Aorta (tissue), 5 donors: ENCODE data around the gene TSHZ2. TPM values are rescaled to one million over a fixed set of nuclear protein-coding genes. Genes with fewer than 3 reads are reported as not detected.

Experiments
- ATAC-seq: fragments of 200-7000 bp; cut with Tn5 transposase; one replicate; pipeline ENCODE4 v1.9.1; 2022; ENCODE audit warnings: moderate library complexity; ENCODE audit not compliant: low FRiP score
- DNase-seq, 2 donors: peaks; one replicate each; pipeline ENCODE4 v3.0.0-alpha.2; 2020
- H3K27ac ChIP-seq, 2 donors: one replicate each; pipeline ENCODE4 v1.5.1; 2013; ENCODE audit warnings: low read length in 2 of 2, mild to moderate bottlenecking in 2 of 2, moderate library complexity in 2 of 2, control low read depth in 1 of 2, inconsistent platforms in 1 of 2, low read depth in 1 of 2
- H3K27me3 ChIP-seq, 2 donors: one replicate each; pipeline ENCODE4 v1.6.1; 2013; ENCODE audit warnings: control low read depth in 1 of 2, low read length in 1 of 2, mild to moderate bottlenecking in 1 of 2, moderate library complexity in 1 of 2; ENCODE audit not compliant: insufficient read depth in 2 of 2, control insufficient read depth in 1 of 2
- H3K36me3 ChIP-seq, 2 donors: one replicate each; pipeline ENCODE4 v1.6.1; 2013; ENCODE audit warnings: control low read depth in 1 of 2, low read length in 1 of 2, mild to moderate bottlenecking in 1 of 2; ENCODE audit not compliant: insufficient read depth in 2 of 2, control insufficient read depth in 1 of 2
- H3K4me1 ChIP-seq, 2 donors: one replicate each; pipeline ENCODE4 v1.6.1; 2013; ENCODE audit warnings: low read length in 2 of 2, control low read depth in 1 of 2, mild to moderate bottlenecking in 1 of 2, moderate library complexity in 1 of 2; ENCODE audit not compliant: insufficient read depth in 2 of 2, control insufficient read depth in 1 of 2
- H3K4me3 ChIP-seq, 2 donors: one replicate each; pipeline ENCODE4 v1.5.1; 2013; ENCODE audit warnings: low read length in 2 of 2, control low read depth in 1 of 2, mild to moderate bottlenecking in 1 of 2
- H3K9me3 ChIP-seq: one replicate; pipeline ENCODE4 v1.6.1; 2013; ENCODE audit warnings: mild to moderate bottlenecking, low read length; ENCODE audit not compliant: control insufficient read depth
- WGBS, 2 donors: extraction: QIAGEN DNeasy Blood & Tissue Kit; methylation state at CpG; one replicate each; pipeline ENCODE4 v1.1.7; 2013; 5-methylcytosine and 5-hydroxymethylcytosine counted together
- intact Hi-C, 2 donors: fragments of 100-400 bp; cut with DNase I; formaldehyde crosslinking; loops; one replicate each; pipeline versions ENCODE4 v1.14.2 to v1.15.0; 2022
- polyA plus RNA-seq, 2 donors: library from polyadenylated mRNA; stranded (reverse); fragments of 200-250 nt; gene quantifications; one replicate each; pipeline ENCODE4 v1.2.3, GENCODE V29; 2013
- total RNA-seq, 2 donors: library from RNA; stranded (reverse); fragmentation: NEBNext Ultra II Directional; extraction: Animal tissue kit (Norgen Biotek cat#: 25700); gene quantifications; one replicate each; pipeline ENCODE4 v1.2.1, GENCODE V29; 2021
- donor health status: healthy with polysubstance abuse.
- donor health status: Bipolar disorder and iron deficiency.
- donor health status: DM: no; HTN: no; CAD: no.
- donor health status: DM: no; HTN: no; CAD: no.
- donor health status: DM: yes; HTN: yes; CAD: no.

TSHZ2 gene
- total and polyA plus RNA-seq, 4 donors = 0.08 to 95.4 (median 13.3) TPM

GRCh38 chr20:52983726-52984450 is 11.7 kb downstream of the TSHZ2 start:
- intact Hi-C loops = no loop called here
- H3K9me3 ChIP-seq = peaks cover 3% of the 10 kb centered on the region
- H3K36me3 ChIP-seq = no peaks in the 10 kb centered on the region
- ATAC-seq = no peak
- WGBS, 2 donors = 75 to 78% methylated on average over 22 of the region's 22 CpGs
- no peaks in the 10 kb centered on the region for H3K27me3 ChIP-seq
- no peak overlapping the region for H3K4me3 ChIP-seq
- no peaks in the 10 kb centered on the region for H3K4me1 ChIP-seq
- H3K27ac ChIP-seq = no peak overlapping the region
- no peak for DNase-seq

- Histone ChIP-seq H3K9me3 (peaks cover 3% of the 10 kb centered on the region), H3K27me3 (no peaks in the 10 kb centered on the region), H3K27ac (no peak overlapping the region), H3K4me3 (no peak overlapping the region), H3K4me1 (no peaks in the 10 kb centered on the region), H3K36me3 (no peaks in the 10 kb centered on the region)
- intact Hi-C loops = no loop called here
- 86 to 95% methylated on average over 10 of the region's 10 CpGs for WGBS, 2 donors
- no peak for DNase-seq
- ATAC-seq = no peak
These were observed 12.3 kb downstream of the TSHZ2 start for GRCh38 chr20:52984451-52984810.

GRCh38 chr20:52985687-52986086 is 13.5 kb downstream of the TSHZ2 start:
- DNase-seq = no peak
- no peak overlapping the region for H3K27ac ChIP-seq
- H3K4me3 ChIP-seq = no peak overlapping the region
- no peaks in the 10 kb centered on the region for H3K4me1 ChIP-seq
- no peaks in the 10 kb centered on the region for H3K27me3 ChIP-seq
- intact Hi-C loops = no loop called here
- 75 to 81% methylated on average over 3 of the region's 3 CpGs for WGBS, 2 donors
- no peak for ATAC-seq
- peaks cover 3% of the 10 kb centered on the region for H3K9me3 ChIP-seq
- no peaks in the 10 kb centered on the region for H3K36me3 ChIP-seq

GRCh38 chr20:52987295-52987694 is 15.1 kb downstream of the TSHZ2 start:
- no peak for ATAC-seq
- Histone ChIP-seq H3K27ac (no peak overlapping the region), H3K4me1 (no peaks in the 10 kb centered on the region), H3K27me3 (no peaks in the 10 kb centered on the region), H3K36me3 (no peaks in the 10 kb centered on the region), H3K9me3 (peaks cover 3% of the 10 kb centered on the region), H3K4me3 (no peak overlapping the region)
- no peak for DNase-seq
- intact Hi-C loops = no loop called here
- 83 to 92% methylated on average over 1 of the region's 1 CpG for WGBS, 2 donors

GRCh38 chr20:52991830-52992229 is 19.7 kb downstream of the TSHZ2 start:
- DNase-seq (no peak), ATAC-seq (no peak)
- Histone ChIP-seq H3K36me3 (no peaks in the 10 kb centered on the region), H3K4me1 (no peaks in the 10 kb centered on the region), H3K27me3 (peaks cover 0 to 3% of the 10 kb centered on the region in 2 donors), H3K9me3 (no peaks in the 10 kb centered on the region), H3K27ac (no peak overlapping the region), H3K4me3 (no peak overlapping the region)
- intact Hi-C loops = no loop called here
- 52 to 61% methylated on average over 4 of the region's 4 CpGs for WGBS, 2 donors

- no peak for ATAC-seq
- no peak overlapping the region for H3K27ac ChIP-seq
- intact Hi-C loops = no loop called here
These were observed 20.5 kb downstream of the TSHZ2 start for GRCh38 chr20:52992632-52993031.

GRCh38 chr20:52993076-52993475 is 20.9 kb downstream of the TSHZ2 start:
- ATAC-seq (no peak), DNase-seq (no peak)
- Histone ChIP-seq H3K27me3 (peaks cover 0 to 3% of the 10 kb centered on the region in 2 donors), H3K27ac (no peak overlapping the region), H3K4me3 (no peak overlapping the region), H3K9me3 (no peaks in the 10 kb centered on the region), H3K4me1 (no peaks in the 10 kb centered on the region), H3K36me3 (no peaks in the 10 kb centered on the region)
- intact Hi-C loops = no loop called here
- WGBS, 2 donors = 5 to 10% methylated on average over 3 of the region's 3 CpGs

More at GRCh38 chr20:52992632-52993031, 20.5 kb downstream of the TSHZ2 start:
- Histone ChIP-seq H3K27me3 (peaks cover 0 to 3% of the 10 kb centered on the region in 2 donors), H3K4me1 (no peaks in the 10 kb centered on the region), H3K4me3 (no peak overlapping the region), H3K9me3 (no peaks in the 10 kb centered on the region), H3K36me3 (no peaks in the 10 kb centered on the region)
- DNase-seq = no peak
- 26 to 40% methylated on average over 1 of the region's 1 CpG for WGBS, 2 donors

- H3K36me3 ChIP-seq = no peaks in the 10 kb centered on the region
- peaks cover 0 to 3% of the 10 kb centered on the region in 2 donors for H3K27me3 ChIP-seq
- no peak overlapping the region for H3K27ac ChIP-seq
- 68 to 69% methylated on average over 10 of the region's 10 CpGs for WGBS, 2 donors
- no peak overlapping the region for H3K4me3 ChIP-seq
- ATAC-seq = no peak
- DNase-seq = no peak
- intact Hi-C loops = no loop called here
- H3K4me1 ChIP-seq = no peaks in the 10 kb centered on the region
- peaks cover 1% of the 10 kb centered on the region for H3K9me3 ChIP-seq
These were observed 22.2 kb downstream of the TSHZ2 start for GRCh38 chr20:52994184-52994970.

GRCh38 chr20:52996130-52996529 is 24.0 kb downstream of the TSHZ2 start:
- 94 to 95% methylated on average over 1 of the region's 1 CpG for WGBS, 2 donors
- peaks cover 2% of the 10 kb centered on the region for H3K9me3 ChIP-seq
- no peak for DNase-seq
- intact Hi-C loops = no loop called here
- no peaks in the 10 kb centered on the region for H3K4me1 ChIP-seq
- no peak for ATAC-seq
- H3K36me3 ChIP-seq = no peaks in the 10 kb centered on the region
- peaks cover 0 to 3% of the 10 kb centered on the region in 2 donors for H3K27me3 ChIP-seq
- H3K4me3 ChIP-seq = no peak overlapping the region
- no peak overlapping the region for H3K27ac ChIP-seq
